Gastrocnemius medialis (tissue), 4 donors: Measurements from ENCODE around the gene TNPO3. TPM values are rescaled to one million over a fixed set of nuclear protein-coding genes. Genes with fewer than 3 reads are reported as not detected.

Experiments used
- ATAC-seq, 2 donors: fragments of 150-250 bp; one replicate each; pipeline ENCODE4 v1.9.1; 2016
- DNase-seq, 2 donors: peaks; one replicate each; pipeline ENCODE4 v3.0.0-alpha.2; 2019
- H3K27ac ChIP-seq, 4 donors: fragments of 200-600 bp; sonication (generic); 1 replicate in 1 of 4; 2 replicates in 3 of 4; pipeline ENCODE4 v1.5.1; 2016 to 2018; ENCODE audit warnings: mild to moderate bottlenecking in 2 of 4, moderate library complexity in 1 of 4
- H3K27me3 ChIP-seq, 3 donors: fragments of 200-600 bp; sonication (generic) in 2 of 3; 1 replicate in 1 of 3; 2 replicates in 2 of 3; pipeline versions ENCODE4 v1.5.1 to v1.6.0; 2016 to 2019; ENCODE audit warnings: mild to moderate bottlenecking in 1 of 3, moderate library complexity in 1 of 3
- H3K36me3 ChIP-seq, 2 donors: fragments of 200-600 bp; sonication (generic) in 1 of 2; one replicate each; pipeline ENCODE4 v1.5.1; 2017 to 2018
- H3K4me1 ChIP-seq, 2 donors: fragments of 200-600 bp; sonication (generic) in 1 of 2; one replicate each; pipeline ENCODE4 v1.5.1; 2016 to 2017; ENCODE audit warnings: mild to moderate bottlenecking in 2 of 2
- H3K4me3 ChIP-seq, 4 donors: fragments of 200-600 bp; sonication (generic) in 3 of 4; 1 replicate in 1 of 4; 2 replicates in 3 of 4; pipeline ENCODE4 v1.5.1; 2016 to 2019; ENCODE audit warnings: mild to moderate bottlenecking in 2 of 4
- H3K9me3 ChIP-seq, 3 donors: fragments of 200-600 bp; sonication (generic) in 2 of 3; 1 replicate in 1 of 3; 2 replicates in 2 of 3; pipeline ENCODE4 v1.5.1; 2016 to 2019
- CTCF ChIP-seq, 5 experiments: fragments of 450-650 bp in 3 of 5; fragments of 200-600 bp in 2 of 5; sonication (generic) in 2 of 5; IDR thresholded peaks in 4 of 5; conservative IDR thresholded peaks in 1 of 5; 1 replicate in 4 of 5; 2 replicates in 1 of 5; pipeline ENCODE4 v1.5.1; 2016 to 2019; ENCODE audit warnings: antibody characterized with exemption in 5 of 5, mild to moderate bottlenecking in 3 of 5, moderate library complexity in 3 of 5
- POLR2A ChIP-seq, 2 donors: fragments of 450-650 bp; IDR thresholded peaks; one replicate each; pipeline ENCODE4 v1.6.1; 2017; ENCODE audit warnings: antibody characterized with exemption in 2 of 2, mild to moderate bottlenecking in 2 of 2, moderate library complexity in 2 of 2
- in situ Hi-C, 4 donors: fragments of 200-750 bp; cut with MboI; loops; one replicate each; pipeline versions ENCODE4 v1.15.0 to v1.8.0; 2017; ENCODE audit warnings: low sequenced_read_pairs in 4 of 4
- intact Hi-C: fragments of 100-400 bp; cut with DNase I; formaldehyde crosslinking; loops from one replicate; pipeline ENCODE4 v1.15.1; 2023; ENCODE audit warnings: low total_unique reads
- total RNA-seq, 4 donors: library from RNA; depleted of rRNA; stranded (reverse); fragments of >200 nt; gene quantifications; one replicate each; pipeline versions ENCODE4 v1.1.0 to v1.2.3, GENCODE V29; 2016

TNPO3 gene
- total RNA-seq, 4 donors from 2014 or later: 39.1 to 50.9 (median 50.5) TPM

- ATAC-seq (no peak), DNase-seq (no peak)
- Histone ChIP-seq H3K4me1 (no peaks in the 10 kb centered on the region), H3K36me3 (peaks cover 2 to 52% of the 10 kb centered on the region in 2 donors), H3K4me3 (no peak overlapping the region), H3K9me3 (no peaks in the 10 kb centered on the region), H3K27ac (no peak overlapping the region), H3K27me3 (no peaks in the 10 kb centered on the region)
- no peak for TF ChIP-seq POLR2A (IDR thresholded peaks at IDR 0.05)
- no peak for TF ChIP-seq CTCF (IDR thresholded peaks at IDR 0.05 in 4 of 5, conservative IDR thresholded peaks at IDR 0.05 in 1 of 5)
- in situ Hi-C loops: no loop called here
- intact Hi-C loops: no loop called here
Measured at GRCh38 chr7:128961030-128961659, 93.8 kb downstream of the TNPO3 start.

DNA sequence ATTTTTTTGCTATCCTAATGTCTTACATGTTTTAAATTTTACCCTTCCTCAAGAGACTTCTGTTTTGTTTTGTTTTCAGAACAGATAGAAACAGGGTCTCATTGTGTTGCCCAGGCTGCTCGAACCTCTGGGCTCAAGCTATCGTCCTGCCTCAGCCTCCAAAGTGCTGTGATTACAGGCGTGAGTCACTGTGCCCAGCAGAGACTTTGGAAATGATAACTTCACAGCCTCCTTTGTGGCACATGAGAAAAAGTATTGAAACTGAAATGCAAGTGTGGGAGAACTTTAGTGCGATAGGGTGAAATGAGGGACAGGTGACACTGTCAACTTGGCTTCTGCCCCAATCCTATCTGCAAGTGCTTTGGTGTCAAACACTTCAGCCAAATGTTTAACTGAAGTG is 95.6 kb downstream of the TNPO3 start:
- peaks cover 0 to 54% of the 10 kb centered on the region in 2 donors for H3K36me3 ChIP-seq
- no peaks in the 10 kb centered on the region for H3K9me3 ChIP-seq
- H3K4me3 ChIP-seq: no peak overlapping the region
- H3K27me3 ChIP-seq: no peaks in the 10 kb centered on the region
- in situ Hi-C loops (no loop called here), intact Hi-C loops (no loop called here)
- H3K4me1 ChIP-seq: no peaks in the 10 kb centered on the region
- H3K27ac ChIP-seq: no peak overlapping the region
- no peak for ATAC-seq
- no peak for DNase-seq
- no peak for TF ChIP-seq CTCF (IDR thresholded peaks at IDR 0.05 in 4 of 5, conservative IDR thresholded peaks at IDR 0.05 in 1 of 5)

DNA sequence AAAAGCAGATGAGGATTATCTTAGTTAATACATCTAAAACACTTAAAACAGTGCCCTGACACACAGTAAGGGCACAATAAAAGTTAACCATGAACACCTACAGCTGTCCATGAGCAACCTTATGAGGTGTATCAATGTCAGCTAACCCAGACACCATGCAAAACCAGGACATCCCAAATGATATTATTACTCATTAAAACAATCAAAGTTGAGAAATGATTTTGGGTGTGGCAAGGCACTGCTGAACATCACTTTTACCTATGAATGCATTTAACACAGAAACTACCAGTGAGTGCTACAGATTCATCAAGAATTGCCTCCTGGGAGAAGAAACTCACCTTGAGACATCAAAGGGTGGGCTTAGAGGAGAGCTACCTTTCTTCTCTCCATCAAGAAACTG is 98.9 kb downstream of the TNPO3 start:
- TF ChIP-seq CTCF (IDR thresholded peaks at IDR 0.05 in 4 of 5, conservative IDR thresholded peaks at IDR 0.05 in 1 of 5) (no peak), POLR2A (IDR thresholded peaks at IDR 0.05) (no peak)
- no peak for DNase-seq
- H3K27ac ChIP-seq: no peak overlapping the region
- H3K36me3 ChIP-seq: peaks cover 0 to 68% of the 10 kb centered on the region in 2 donors
- no peaks in the 10 kb centered on the region for H3K27me3 ChIP-seq
- in situ Hi-C loops: no loop called here
- H3K4me1 ChIP-seq: no peaks in the 10 kb centered on the region
- intact Hi-C loops: no loop called here
- H3K9me3 ChIP-seq: no peaks in the 10 kb centered on the region
- H3K4me3 ChIP-seq: no peak overlapping the region
- no peak for ATAC-seq

DNA sequence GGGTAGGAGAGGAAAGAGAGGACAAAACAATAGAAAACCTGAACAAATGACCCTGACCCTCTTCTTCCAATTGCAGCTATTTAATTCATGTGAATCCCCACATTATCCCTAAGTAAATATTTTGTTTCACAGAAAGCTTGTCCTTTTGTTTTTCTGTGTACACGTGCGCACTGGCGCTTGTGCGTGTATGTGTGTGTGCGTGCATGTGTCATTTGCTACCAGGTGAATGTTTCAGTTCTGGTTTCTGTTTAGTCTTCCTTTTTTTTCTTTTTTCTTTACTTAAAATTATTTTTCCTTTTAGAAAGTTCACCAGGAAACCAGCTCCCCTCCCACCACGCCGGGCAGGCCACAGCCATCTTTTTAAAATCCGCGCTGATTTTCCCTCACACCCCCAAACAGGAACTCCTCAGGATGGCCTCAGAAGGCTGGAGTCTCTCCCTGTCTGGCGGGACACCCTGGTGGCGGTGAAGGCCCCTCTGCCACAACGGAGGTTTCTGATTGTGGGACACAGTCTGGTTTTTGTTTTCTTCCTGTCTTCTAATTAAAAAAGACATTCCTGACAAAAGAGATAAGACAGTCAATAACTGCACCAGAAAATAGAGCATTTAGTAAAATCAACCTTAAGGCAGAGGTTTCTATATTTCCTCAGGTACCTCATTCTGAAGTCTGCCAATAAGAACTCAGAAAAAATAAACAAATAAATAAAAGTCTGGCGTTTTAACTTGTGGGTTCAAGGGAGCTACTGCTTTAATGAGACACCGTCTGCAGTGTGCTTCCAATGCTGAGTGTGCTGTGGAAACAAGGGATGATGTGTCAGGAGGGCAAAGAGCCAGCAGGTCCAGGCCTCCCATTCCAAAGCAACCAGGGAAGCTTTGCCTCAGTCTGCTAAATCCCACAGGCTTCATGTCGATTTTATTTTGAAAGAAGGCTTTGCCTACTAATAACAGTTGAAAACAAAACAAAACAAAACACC is 99.8 kb downstream of the TNPO3 start:
- H3K9me3 ChIP-seq: no peaks in the 10 kb centered on the region
- in situ Hi-C loops (no loop called here), intact Hi-C loops (no loop called here)
- no peak overlapping the region for H3K4me3 ChIP-seq
- DNase-seq (no peak), ATAC-seq (no peak)
- H3K27ac ChIP-seq: no peak overlapping the region
- no peak for TF ChIP-seq POLR2A (IDR thresholded peaks at IDR 0.05)
- no peak for TF ChIP-seq CTCF (IDR thresholded peaks at IDR 0.05 in 4 of 5, conservative IDR thresholded peaks at IDR 0.05 in 1 of 5)
- no peaks in the 10 kb centered on the region for H3K4me1 ChIP-seq
- no peaks in the 10 kb centered on the region for H3K27me3 ChIP-seq
- H3K36me3 ChIP-seq: peaks cover 0 to 68% of the 10 kb centered on the region in 2 donors
